NCI-H2171 treated with DMSO at 0.1 percent for 48 hours (cell line): Measurements from ENCODE around the gene DPYSL3.

Experiments used
- DNase-seq: peaks from one replicate; lab custom pipeline; 2025; lab: John Stamatoyannopoulos, UW

The DPYSL3 gene

GRCh38 chr5:147403651-147404640, 105.9 kb downstream of the DPYSL3 start:
- no peak for DNase-seq

GRCh38 chr5:147400881-147401280, 109.0 kb downstream of the DPYSL3 start:
- no peak for DNase-seq

GRCh38 chr5:147400126-147400809, 109.6 kb downstream of the DPYSL3 start:
- DNase-seq: no peak

DNA sequence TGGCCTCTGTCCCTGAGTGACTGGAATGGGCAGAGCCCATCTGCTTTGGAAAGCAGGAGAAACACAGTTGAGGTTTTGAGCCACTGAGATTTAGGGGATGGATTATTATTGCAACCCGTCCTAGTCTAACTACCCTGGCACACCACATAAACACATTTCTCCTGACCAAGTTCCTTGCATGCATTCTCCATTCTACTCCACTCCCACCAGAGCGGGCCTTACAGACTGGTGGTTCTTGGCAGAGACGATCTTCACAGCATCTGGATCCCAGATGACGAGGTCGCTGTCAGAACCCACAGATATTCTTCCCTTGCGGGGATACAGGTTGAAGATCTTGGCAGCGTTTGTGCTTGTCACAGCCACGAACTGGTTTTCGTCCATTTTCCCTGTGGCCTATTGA, 111.0 kb downstream of the DPYSL3 start:
- DNase-seq: no peak

DNA sequence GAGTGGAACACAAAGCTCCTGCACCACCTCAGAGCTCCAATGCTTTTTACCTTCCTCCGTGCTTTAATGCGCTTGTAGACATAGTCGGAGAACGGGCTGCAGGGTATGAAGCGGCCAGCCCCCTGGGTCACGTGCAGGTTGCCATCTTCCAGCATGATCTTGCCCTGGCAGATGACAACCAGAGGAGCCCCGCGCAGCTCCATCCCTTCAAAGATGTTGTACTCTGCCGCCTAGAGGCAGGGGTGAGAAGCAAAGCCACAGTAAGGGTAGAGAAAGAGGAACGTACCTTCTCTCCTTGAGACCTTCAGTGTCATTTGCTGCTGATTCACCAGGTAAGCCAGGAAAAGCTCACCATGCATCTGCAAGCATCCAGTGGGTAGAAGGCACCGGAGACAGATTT, 112.3 kb downstream of the DPYSL3 start:
- no peak for DNase-seq

DNA sequence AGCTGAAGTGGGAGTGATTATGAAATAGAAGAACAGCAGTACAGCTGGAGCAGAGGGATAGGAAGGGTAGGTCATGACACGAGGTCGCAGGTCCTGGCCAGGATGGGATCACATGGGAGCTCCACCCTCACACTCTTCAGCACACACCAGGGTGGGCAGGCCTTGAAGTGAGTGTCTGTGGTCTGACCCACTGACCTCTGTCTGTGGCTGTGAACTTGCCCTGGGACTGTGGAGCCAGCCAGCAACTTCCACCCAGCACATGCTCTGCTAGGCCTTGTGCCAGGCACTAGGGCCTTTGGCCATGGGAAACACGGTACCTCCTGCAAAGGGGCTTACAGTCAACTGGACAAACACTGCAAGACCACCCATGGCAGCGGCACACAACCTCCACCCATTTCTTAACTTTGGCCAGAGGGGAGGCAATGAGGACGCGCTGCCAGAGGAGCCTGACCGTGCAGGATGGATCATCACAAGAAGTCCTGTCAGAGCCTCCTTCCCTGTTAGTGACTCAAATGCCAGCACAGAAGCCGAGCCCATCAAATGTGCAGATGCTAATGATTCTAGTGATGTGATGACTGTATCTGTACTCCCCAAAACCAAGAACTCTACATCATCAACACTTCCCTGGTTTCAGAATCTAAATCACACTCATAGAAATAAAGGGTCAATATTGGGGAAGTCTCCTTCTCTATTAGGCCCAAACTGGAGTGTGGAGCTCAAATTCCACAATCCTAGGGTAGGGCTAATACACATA, 113.6 kb downstream of the DPYSL3 start:
- no peak for DNase-seq

- DNase-seq: no peak
Observed at GRCh38 chr5:147393874-147394672, 115.8 kb downstream of the DPYSL3 start.

- DNase-seq: no peak
Observed at GRCh38 chr5:147391781-147392180, 118.1 kb downstream of the DPYSL3 start.

- no peak for DNase-seq
Observed at GRCh38 chr5:147390654-147391225, 119.1 kb downstream of the DPYSL3 start.

DNA sequence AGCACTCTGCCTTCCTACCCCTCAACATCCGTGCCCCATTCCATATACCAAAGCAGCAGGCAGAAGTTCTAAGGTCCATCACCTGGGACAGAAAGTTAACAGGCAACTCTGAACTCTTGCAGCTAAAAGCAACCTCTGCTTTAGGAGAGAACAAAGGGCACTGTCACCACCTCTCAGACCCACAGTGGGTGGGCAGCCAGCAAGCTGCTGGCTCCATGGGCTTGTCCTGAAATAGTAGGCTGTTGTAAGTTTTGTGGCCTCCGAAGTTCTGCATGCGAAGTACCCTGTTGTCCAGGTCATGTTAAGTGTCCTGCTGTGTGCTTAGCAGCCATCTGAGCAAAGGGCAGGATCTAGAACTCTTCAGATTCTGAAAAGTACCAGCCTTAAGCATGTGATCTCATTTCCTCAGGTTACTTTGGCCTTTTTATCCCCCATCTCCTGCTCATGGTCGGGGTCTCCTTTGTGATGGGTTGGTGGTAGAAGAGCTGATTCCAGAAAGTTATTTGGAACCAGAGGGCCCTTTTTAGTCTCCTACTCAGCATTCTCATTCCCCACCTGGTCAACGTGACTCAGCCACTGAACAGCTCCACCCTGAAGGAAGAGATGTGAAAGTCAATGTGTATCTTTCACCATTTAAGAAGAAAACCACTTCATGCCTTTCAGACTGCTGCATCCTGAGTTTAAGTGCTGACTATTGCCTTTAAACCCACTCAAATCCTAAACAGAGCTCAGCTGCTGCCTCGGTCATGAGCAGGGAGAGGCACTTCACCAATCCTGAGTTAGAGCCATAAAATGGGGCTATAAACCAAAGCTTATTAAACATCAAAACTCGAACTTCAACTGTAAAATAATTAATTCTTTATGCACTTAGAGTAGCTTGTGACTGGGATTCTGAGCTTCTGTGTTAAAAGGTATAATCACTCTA, 121.4 kb downstream of the DPYSL3 start:
- DNase-seq: no peak

DNA sequence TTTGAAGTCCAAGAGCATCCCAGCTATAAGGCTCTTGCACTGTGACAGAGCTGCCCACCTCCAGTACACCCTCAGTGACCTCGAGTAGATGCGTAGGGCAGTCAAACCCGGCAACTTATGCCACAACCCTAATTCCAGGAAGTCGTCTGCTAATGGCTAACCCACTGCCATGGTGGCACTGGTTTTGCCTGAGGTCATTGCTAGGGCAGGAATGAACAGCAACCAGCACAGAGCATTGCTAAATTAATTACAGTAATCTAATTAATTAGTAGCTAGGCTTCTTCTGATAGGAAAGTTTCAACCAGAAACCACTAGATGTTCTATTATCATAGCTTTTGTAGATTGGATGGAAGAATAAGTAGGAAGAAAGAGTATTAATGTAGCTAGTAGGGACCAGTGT, 122.8 kb downstream of the DPYSL3 start:
- DNase-seq: no peak

- no peak for DNase-seq
Observed at GRCh38 chr5:147384346-147385193, 125.3 kb downstream of the DPYSL3 start.

DNA sequence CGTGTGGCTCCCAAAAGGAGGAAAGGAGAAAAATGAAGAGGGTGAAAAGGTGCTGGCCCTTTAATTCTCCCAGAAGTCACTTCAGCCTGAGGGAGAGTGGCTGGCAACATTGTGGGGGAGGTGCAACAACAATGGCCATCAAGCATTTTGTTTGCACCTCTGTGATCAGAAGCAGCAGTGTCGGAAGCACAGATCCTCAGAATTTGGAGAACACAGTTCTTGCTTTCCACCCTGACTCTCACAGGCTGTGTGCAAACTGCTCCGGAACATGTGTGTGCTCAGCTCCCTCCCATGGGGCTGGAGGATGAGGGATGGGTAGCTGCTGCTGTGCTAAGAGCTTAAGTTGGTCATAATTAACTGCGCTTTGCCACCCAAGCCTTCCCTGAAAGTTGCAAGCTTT, 127.1 kb downstream of the DPYSL3 start:
- no peak for DNase-seq

DNA sequence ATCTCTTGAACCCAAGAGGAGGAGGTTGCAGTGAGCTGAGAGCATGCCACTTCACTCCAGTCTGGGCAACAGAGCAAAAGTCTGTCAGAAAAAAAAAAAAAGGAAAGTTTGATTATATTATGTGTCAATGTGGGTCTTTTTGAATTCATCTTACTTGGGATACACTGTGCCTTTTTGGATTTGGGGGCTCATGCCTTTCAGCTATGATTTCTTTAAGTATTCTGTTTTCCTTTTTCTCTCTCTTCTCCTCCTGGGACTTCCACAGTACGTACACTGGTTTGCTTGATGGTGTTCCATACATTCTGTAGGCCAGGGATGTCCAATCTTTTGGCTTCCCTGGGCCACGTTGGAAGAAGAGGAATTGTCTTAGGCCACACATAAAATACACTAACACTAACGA, 128.3 kb downstream of the DPYSL3 start:
- no peak for DNase-seq

- DNase-seq: no peak
Observed at GRCh38 chr5:147377682-147378081, 132.2 kb downstream of the DPYSL3 start.

DNA sequence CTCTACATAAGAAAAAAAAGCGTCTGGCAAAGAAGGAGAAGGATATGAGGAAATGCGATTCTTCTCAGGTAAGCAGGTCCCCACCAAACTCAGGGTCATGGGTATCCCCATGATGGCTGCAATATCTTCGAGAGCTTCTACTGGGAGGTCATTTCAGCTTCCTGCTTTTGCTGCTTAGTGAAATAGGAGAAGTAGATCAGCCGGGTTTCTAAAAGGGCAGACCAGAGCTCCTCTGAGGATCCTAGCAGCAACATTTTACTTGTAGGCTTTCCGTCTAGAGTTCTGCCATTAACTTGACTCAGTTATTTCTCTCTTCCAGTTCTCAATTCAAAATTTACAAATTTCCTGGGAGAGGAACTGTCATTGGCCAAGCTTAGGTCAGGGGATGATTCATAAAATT, 134.7 kb downstream of the DPYSL3 start:
- no peak for DNase-seq

DNA sequence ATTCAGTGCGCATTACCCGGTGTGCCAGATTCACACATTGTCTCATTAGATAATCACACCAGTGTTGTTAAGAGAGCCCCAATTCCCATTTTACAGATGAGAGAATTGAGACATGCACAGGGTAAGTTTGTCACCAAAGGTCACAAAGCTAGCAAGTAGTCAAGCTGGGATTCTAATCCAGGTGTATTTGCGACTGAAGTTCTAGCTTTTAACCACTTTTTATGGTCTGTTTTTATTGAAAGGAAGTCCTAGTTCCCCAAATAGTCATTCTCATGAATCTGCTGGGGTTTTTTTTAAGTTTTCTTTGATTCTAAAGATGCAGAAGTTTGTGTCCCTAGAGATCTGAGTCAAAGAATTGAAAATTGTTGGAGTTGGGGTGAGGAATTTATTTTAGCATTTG, 136.5 kb downstream of the DPYSL3 start:
- DNase-seq: no peak

GRCh38 chr5:147372191-147372590, 137.7 kb downstream of the DPYSL3 start:
- DNase-seq: no peak

GRCh38 chr5:147371290-147371689, 138.6 kb downstream of the DPYSL3 start:
- DNase-seq: no peak
